HG03097 (cell line): ENCODE data around the gene CCDC142.

Source experiments
- ATAC-seq: cut with Tn5 transposase; IDR thresholded peaks from one replicate; pipeline ENCODE4 v1.9.1; 2021; ENCODE audit not compliant: unreplicated experiment, low FRiP score

The CCDC142 gene

DNA sequence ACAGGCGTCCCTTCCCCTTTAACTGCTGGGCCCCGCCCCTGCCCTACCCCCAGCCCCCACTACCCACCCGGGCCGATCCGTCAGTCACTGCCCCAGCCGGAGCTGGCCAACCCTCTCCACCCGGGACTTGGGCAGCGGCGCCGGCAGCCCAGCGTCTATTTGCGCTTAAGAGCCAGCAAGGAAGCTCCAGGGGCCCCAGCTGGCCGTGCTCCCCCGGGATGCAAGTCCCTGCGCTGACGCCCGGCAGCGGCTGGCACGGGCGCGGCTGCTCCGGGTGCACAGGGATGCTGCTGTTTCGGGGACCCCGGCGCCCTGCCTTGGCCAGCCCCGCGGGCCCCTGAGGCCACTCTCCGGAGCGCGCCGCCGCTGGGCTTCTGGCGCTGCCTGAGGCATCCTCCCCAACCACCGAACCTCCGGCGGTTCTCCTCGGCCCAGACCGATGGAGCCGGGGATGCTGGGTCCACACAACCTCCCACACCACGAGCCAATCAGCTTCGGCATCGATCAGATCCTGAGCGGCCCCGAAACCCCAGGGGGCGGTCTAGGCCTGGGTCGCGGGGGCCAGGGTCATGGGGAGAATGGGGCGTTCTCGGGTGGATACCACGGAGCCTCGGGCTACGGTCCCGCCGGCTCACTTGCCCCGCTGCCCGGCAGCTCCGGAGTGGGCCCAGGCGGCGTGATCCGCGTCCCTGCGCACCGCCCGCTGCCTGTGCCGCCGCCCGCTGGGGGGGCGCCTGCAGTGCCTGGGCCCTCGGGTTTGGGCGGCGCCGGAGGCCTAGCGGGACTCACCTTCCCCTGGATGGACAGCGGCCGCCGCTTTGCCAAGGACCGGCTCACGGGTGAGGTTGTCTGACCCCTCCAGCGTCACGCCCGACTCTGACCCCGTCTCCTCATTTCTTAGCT, 31.8 kb upstream of the CCDC142 start, which contains the start of gene TLX2:
TLX2 (plus strand) TSS at position 83 of the 903 bp plus-strand sequence; CDS start at position 440, 357 bp downstream.
- no peak for ATAC-seq

DNA sequence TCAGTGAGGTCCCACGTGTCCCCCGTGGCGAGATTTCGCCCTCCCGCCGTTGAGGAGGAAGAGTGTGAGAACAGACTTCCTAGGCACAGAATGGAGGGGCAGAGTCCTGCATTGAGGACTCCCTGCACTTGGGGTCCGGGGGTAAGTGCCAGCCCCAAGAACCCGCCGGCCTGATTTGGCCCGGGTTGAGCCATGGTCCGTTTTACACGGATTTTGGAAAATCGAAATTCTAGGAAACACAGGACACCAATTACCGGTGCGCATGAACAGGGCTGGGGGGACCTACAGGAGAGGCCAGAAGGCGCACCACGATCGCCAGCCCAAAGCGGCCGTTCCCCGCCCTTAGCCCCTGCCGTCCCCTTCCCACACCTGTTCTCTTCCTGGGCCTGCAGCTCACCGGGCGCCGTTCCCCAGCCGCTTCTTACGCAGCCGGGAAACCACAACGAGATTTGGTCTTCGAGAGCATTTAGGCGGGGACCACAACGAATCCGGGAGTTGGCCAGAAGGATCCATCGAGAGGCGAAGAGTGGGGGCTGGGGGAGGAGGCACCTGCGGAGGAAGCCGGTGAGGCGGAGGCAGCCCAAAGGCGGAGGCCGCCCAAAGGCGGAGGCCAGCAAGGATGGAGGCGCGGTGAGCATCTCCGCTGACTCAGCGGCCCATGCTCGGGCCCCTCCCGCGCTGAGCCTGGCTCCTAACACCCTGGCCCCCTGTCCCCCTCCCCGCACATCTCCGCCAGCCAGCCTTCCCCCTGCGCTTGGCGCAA, 31.0 kb upstream of the CCDC142 start:
- ATAC-seq, result no peak

DNA sequence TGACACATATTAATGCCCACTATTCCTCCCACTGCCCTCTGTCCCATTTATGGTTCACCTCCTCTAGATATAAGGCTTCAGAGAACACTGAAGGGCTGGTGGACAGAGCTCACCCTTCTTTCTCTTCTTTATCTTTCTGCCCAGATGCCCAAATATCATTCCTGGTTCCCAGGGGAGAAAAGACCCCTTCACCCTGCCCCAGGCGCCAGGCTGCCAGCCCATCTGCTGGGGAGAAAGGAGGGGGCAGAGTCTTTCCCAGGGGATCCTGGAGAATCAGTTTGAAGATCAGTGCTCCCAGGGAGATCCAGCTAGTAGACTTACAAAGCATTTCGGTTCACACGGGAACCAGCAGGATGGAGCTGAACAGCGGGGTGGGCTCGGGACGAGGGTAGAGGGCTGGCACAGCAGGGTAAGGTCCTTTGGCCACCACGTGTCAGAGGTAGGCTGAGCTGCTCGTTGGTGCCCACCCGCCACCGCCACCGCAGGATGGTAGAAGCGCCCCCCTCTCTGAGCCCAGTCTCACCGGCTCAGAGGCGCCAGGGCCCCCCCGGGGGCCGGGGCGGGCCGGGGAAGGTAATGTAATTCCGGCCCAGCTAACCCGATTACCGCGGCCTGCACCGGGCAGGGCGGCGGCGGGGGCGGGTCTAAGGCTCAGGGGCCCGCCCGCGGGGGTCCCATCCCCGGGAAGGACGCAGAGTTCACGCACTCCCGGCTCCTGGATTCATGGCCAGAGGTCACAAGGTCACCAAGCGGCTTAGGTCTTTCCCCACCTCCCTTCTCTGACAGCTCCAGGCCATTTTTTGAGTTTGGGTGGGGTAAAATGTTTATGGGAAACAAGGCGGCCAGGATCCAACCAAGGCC, 30.2 kb upstream of the CCDC142 start:
- ATAC-seq, result no peak

DNA sequence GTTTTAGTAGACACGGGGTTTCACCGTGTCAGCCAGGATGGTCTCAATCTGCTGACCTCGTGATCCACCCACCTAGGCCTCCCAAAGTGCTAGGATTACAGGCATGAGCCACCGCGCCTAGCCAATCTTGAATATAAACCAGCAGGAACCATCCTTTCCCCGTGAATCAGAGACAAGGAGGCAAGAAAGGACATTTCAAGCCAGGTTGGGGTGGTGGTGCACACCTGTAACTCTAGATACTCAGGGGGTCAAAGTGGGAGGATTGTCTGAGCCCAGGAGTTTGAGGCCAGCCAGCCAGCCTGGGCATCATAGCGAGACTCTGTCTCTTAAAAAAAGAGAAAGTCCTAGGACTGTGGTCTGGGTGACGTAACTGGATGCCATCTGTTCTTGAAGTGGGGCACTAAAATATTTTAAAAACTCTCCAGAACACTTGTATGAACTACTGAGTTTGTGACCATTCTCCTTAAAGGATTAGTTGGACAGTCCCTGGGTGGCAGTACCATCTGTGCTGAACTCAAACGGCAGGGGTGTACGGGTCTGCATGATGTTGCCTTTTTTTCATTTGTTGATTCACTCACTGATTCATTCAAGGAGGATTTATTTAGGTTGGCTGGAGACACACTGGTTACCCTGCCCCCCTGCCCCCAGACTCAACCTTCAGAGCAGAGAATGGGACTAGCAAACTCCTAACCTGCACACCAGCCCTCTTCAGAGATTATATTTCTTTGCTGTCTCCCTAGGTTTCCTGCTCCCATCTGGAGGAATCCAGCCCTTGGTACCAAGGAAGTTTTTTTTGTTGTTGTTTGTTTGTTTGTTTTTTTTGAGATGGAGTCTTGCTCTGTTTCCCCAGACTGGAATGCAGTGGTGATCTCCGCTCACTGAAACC, 28.5 kb upstream of the CCDC142 start:
- ATAC-seq, result no peak

DNA sequence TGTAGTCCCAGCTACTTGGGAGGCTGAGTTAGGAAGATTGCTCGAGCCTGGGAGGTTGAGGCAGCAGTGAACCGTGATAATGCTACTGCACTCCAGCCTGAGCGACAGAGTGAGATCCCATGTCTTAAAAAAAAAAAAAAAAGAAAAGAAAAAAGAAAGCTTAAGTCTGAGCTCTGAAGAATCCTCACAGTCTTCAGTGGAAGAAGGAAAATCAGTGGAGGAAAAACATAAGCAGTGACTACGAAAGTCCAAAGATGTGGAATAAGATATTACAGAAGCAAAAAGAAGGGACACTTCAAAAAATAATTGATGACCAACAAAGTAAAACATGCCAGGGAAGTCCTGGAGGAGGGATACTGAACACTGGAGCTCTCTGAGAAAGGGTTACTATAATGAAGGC, 27.5 kb upstream of the CCDC142 start:
- ATAC-seq, result no peak

DNA sequence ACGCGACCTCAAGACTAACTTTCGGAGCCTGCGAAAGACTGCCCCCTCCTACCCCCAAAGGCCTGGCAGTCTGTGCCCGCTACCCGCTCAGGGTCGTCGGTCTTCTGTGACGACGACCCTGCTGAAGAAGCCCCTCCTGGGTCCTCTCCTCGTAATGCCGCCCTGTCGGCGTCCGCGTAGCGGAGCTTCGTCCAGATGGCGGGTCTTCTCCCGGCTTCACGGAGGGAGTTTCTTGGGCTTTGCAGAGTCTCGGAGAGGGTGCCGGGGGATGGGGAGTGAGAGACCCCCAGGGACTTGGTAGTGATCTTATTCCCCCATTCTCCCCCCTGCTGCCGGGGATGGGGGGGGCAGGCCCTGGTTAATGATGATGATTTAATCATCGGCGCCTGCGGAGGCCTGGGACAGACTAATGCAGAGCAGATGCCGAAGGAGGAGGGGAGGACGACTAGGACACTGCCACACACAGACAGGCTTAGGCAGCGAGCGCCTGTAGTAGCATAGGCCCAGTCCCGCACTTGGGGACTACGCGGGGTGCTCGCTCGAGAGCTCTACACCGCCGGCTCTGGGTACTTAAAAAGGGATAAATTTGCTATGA, 25.2 kb upstream of the CCDC142 start:
- ATAC-seq, result peak; percentile 3

DNA sequence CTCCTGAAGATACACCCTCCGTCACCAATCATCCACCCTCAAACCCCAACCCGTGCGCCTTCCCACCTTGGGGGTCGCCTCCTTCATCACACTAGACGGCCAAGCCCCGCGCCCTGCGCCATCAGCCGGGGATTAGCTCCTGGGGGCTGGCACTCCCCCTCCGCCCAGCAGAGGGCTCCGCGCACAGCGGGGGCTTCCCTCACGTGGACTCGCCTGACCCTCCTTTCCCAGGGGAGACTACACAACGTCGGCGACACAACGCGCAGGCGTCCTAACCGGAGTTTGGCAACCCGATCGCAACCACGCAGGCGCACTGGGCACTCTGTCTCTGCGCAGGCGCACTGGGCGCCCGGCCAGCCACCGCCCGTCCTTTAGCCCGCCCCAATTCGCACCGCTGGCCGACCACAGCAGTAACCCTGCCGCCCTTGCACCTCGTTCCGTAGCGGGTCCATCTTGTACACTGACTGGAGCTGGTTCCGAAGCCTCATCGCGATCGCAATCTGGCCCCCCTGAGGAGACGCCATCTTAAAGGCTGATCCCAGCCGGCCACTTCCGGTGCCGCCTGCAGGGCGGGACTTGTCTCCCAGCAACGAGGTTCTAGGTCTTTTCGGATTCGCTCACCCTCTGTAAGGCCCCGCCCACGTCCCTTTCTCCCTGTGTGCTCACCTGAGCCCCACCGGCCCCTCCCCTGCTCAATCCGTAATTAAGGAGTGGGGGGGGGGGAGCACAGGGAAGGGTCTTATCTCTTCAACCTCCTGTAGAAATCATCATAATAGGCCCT, 24.5 kb upstream of the CCDC142 start, which contains the start of gene PCGF1:
PCGF1 (minus strand) TSS at position 551 of the 781 bp plus-strand sequence; CDS start at position 524, 27 bp downstream.
- ATAC-seq, result peak; percentile 79

DNA sequence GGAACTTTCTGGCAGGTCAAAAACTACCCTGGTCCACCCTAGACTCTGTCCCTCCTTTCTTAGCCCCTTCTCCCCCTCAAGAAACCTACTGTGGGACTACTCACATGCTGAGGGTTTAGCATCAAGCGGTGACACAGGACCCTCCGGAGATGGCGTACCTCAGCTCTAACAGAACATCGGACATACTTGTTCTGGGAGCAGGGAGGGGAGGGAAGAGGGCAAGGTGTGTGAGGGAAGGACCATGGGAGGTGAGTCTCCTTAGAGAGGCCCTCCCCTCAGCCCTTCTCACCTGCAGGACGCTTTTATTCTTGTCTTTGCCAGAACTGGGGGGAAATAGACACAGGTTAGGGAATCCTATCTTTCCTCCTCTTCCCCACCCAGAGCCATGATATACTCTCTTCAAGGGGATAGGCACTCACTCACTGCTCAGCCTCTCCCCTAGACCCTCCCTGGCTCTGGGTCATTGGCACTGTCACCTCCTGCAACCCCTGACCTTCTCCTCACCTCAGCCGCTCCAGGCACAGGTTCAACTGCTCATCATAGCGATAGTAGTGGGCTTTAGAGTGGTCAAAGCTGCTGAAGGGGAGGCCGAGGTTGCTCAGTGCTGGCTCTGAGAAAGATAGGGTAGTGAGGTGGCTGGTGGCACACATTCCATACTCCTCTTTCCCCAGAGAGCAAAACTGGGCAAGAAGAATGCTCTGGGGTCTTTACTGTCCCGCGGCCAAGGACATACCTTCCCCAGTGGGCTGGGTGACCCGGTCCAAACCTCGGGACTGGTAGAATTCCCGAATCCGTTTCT, 22.8 kb upstream of the CCDC142 start:
- no peak for ATAC-seq

DNA sequence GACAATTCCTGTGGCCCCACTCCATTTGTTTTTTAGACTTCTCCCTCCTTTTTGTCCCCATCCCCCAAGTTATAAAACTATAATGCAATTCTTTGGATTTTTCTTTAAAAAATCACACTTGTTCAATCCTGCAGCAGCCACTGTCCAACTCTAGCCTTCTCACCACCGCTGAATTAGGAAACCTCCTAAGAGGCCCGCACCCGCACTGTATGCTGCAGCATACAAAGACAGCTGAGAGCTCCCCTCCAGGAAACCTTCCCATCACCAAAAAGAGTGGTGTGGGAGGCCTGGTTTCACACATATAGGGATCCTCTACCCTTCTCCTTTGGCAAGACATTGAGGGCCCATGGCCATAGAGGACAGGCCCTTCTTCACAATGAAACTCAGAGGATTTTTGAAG, 21.8 kb upstream of the CCDC142 start:
- ATAC-seq, result no peak

DNA sequence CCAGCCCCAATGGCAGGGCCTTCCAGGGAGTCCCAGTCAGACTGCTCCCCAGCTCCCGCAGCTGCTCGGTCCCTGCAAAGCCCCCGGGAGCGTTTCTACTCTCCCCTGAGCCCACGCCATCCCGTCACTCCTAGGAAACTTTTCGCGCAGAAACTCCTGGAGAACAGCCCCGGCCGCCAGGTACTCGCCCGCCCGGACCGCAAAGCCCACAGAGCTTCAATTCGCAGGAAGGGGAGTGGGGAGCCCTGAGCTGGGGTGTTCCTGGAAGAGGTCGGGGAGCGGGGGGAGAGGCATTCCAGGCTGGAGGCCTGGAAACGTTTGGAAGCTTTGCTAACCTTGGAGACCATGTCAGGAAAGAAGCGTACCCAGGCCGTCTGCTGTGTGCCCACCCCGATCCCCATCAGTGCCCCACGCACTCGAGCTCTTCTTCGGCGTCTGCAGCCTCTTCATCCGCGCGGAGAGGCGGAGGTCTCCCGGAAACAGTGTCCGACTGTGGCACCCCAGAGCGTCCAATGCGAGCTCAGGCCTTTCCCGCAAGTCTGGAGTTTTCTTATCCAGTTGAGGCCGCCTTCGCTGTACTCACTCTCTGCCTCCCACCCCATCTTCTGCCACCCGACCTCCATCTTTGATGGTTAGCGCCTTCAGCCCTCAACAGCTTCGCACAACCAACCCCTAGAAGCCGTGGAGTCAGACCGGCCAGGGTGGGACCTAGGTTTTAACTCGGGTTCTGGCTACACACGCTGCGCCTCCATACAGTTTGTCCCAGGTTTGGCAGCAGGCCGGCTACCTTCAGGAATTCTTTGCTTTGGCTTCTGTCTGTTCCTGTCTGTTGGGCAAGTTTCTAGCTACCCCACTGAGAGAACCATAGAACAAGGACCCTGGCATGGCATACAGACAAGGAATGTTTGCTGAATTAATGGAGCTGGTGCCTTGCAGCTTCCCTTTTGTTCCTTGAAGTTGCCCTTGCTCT, 21.0 kb upstream of the CCDC142 start:
- no peak for ATAC-seq

DNA sequence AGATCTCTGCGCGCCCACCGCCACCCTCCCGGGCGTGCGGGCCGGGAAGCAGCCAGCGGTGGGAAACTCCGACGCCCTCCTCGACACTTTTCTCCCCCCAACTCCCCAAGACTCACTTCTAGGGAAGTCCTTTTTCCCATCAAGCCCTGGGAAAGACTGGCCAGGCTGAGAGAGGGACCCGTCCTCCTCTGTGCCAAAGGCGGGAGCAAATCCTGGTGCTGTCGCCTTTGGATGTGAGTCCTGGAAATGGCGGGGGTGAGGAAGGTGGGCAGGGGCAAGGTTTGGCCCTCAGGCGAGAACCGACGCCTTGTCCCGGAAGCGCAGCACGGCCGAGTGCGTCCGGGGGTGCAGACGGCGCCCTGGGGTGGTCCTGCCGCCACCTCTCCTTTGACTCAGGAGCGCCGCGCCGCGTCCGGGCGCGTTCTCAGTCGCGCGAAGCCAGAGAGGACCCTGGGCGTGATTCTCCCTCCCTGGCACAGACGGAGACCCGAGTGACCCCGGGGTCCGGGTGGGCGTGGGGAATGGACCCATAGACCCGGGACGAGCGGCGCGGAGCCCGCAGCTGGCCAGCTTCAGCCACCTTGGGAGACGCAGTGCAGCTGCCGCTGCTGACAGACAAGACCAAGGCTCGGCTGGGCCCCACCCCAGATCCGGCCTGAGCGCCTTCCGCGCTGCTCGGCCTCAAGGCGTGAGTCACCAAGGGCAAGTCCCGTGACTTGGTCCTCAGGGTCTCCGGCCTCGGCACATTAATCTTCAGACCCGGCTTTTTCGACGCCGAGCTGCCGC, 20.1 kb upstream of the CCDC142 start:
- ATAC-seq, result peak; percentile 35

DNA sequence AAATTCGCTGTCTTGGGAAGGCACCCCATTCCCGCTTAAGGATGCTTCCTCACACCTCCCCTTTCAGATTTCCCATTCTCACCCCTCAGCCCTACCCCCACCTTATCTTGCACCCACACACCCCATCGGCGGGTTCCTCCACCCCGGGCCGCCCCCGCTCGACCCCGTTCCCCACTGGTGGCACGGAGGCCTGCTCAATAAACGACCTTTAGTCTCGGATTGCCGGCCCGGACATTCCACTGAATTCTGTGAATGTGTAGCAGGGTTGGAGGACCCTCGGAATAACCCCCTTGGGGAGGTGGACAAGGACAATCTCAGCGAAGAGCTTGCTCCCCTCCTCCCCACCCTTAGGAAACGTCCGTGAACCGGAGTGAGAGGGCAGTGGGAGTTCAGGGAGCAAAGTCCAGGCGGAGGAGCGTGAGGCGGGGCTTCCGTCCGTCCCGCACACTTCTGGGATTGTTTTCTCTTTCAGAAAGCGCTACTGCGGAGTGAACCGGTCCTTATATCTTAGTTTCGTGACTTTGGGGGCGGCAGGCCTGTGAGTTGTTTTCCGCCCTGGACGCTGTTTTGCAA, 19.4 kb upstream of the CCDC142 start:
- no peak for ATAC-seq

DNA sequence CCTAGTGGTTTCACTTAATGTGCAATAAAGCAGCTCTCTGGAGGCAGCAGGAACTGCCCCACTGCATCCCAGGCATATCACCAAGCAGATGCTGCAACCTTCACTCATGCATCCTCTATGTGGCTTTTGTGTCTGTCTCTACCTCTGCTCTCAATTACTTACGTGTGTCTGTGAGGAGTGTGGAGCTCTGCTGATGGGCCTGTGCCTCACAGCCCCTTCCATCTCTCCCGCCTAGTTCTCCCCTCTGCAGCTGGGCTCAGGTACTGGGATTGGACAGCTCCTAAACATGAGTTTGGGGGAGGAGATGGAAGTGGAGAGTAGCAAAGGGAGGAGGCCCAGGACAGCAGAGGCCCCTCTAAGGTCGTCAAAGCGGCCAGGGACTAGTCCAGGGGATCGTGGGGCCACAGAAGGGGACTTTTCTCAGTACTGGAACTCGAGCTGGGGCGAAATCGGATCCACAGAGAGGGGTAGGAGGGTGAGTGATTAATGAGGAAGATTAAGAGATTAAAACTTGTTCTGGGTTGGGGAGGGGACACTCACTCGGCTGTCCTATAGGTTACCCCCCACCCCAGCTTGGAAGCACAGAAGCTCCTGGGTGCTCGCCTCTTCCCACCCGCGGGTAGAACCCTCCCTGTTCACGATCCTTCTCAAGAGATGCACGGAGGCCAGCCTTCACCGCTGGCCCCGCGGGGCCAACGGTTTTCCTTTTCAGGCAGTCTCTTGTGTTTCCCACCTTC, 18.7 kb upstream of the CCDC142 start:
- no peak for ATAC-seq

DNA sequence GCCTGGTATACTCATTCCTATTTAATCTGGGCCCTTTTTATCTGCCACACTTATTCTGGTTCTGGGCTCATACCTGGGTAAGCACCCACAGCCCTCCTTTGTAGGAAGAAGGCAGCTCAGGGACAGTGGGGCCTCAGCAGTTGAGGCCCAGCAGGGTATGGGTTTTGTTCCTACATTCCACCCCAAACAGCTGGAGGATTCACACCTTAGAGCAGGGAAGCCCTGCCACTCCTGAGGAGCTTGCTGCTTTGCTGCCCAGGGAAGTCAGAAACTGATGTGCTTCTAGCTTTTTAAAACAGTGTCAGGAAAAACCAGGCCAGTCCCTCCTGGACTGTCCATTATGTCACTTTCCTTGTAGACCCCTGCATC, 17.8 kb upstream of the CCDC142 start:
- no peak for ATAC-seq
